Lung microvascular endothelial cell (primary cell): ENCODE data around the gene MELK. TPM values are rescaled to one million over a fixed set of nuclear protein-coding genes. Genes with fewer than 3 reads are reported as not detected.

ENCODE experiments used
- DNase-seq, 2 donors: peaks; one replicate each; pipeline versions ENCODE4 v3.0.0 to v3.0.0-alpha.2; 2010; ENCODE audit warnings: low read depth in 2 of 2
- total RNA-seq: library from RNA; depleted of rRNA; stranded (reverse); fragments of >200 nt; gene quantifications from 2 replicates; pipeline ENCODE4 v1.2.1, GENCODE V29; 2014

MELK gene
- total RNA-seq, 1 donor from 2014 or later, result 3.6 TPM

- DNase-seq, result peak; percentile 89 to 90
Observed at GRCh38 chr9:36665921-36666431, 93.3 kb downstream of the MELK start.

GRCh38 chr9:36671561-36671960, 98.9 kb downstream of the MELK start:
- DNase-seq, result no peak

GRCh38 chr9:36676091-36676490, 103.4 kb downstream of the MELK start:
- no peak for DNase-seq

DNA sequence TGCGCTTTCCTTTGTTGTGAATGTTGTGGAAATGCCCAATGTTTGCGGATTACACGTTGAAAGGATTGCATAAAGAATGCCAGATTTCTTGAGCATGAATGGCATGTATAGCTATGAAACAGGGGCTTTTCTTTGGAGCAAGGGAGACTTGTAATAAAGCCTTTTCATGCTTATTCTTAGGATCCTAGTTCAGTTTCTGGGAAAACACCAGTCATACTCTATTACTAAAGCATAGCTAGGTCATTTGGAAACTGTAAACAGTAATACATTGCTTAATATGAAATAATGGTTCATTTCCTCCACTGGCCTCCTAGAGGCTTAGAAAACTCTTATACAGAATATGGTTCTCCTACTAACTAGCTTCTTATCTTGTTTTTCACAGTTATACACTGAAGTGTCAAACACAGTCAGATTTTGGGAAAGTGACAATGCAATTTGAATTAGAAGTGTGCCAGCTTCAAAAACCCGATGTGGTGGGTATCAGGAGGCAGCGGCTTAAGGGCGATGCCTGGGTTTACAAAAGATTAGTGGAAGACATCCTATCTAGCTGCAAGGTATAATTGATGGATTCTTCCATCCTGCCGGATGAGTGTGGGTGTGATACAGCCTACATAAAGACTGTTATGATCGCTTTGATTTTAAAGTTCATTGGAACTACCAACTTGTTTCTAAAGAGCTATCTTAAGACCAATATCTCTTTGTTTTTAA, 104.2 kb downstream of the MELK start:
- no peak for DNase-seq

- DNase-seq, result no peak
Observed at GRCh38 chr9:36677611-36678010, 104.9 kb downstream of the MELK start.

GRCh38 chr9:36679710-36680109, 107.0 kb downstream of the MELK start:
- no peak for DNase-seq

DNA sequence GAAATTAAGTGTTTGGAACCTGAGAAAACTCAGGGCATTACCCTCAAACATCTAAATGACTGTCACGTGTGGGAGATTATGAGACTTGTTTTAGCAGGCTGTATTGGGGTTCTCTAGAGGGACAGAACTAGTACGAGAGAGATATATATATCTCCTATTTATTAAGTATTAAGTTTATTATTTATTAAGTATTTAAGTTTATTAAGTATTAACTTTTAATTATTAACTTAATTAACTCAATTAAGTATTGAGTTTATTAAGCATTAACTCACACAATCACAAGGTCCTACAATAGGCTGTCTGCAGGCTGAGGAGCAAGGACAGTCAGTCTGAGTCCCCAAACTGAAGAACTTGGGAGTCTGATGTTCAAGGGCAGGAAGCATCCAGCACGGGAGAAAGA, 113.8 kb downstream of the MELK start:
- no peak for DNase-seq

GRCh38 chr9:36690412-36691168, 117.9 kb downstream of the MELK start:
- no peak for DNase-seq

GRCh38 chr9:36691671-36692070, 119.0 kb downstream of the MELK start:
- DNase-seq, result no peak

GRCh38 chr9:36698984-36699383, 126.3 kb downstream of the MELK start:
- no peak for DNase-seq

GRCh38 chr9:36704148-36704547, 131.5 kb downstream of the MELK start:
- no peak for DNase-seq

- DNase-seq, result no peak
Observed at GRCh38 chr9:36713515-36714490, 141.1 kb downstream of the MELK start.

- no peak for DNase-seq
Observed at GRCh38 chr9:36716496-36716895, 143.8 kb downstream of the MELK start.

DNA sequence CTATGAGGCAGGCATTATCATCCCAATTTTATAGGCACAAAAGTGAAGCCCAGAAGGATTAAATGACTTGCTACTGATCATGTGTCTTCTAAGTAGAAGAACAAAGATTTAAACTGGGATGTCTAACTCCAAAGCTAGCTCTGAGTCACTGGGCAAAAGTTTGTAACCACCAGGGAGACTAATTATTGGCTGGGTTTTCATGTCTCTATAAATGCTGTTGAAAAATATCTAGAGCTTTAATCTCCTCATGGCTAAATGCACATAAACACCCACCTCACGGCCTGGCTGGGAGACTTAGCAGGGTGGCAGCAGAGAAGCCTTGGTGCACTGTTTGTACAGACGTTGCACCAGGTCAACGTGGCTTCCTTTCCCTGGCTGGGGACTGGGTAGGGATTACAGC, 144.6 kb downstream of the MELK start:
- no peak for DNase-seq

GRCh38 chr9:36718612-36719011, 145.9 kb downstream of the MELK start:
- DNase-seq, result no peak

DNA sequence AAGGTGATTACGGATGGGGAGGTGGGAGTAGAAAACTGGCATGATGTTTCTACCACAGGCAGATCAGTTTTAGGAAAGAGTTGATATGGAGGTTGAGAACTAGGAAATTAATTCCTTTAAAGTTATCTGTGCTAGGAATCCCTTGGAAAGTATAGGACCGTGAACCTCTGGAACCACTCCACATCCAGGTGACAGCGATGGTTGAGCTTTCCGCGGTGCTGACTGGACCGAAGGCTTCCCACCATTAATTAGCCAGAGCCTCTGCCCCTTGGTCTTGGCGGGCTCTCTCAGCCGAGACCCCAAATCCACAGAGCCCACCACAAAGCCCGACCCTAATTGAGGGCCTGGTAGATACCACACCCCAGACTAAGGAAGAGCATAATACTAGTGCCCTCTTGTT, 147.3 kb downstream of the MELK start:
- no peak for DNase-seq

- peak; percentile 13 to 72 for DNase-seq
Observed at GRCh38 chr9:36721846-36722588, 149.3 kb downstream of the MELK start.

- no peak for DNase-seq
Observed at GRCh38 chr9:36725777-36726356, 153.2 kb downstream of the MELK start.
